CD4-positive, alpha-beta T cell (primary cell): Measurements from ENCODE around the gene YTHDF1. TPM values are rescaled to one million over a fixed set of nuclear protein-coding genes. Genes with fewer than 3 reads are reported as not detected.

Experiments
- ATAC-seq: fragments of 200-7000 bp; cut with Tn5 transposase; one replicate; pipeline ENCODE4 v1.10.0; 2022; ENCODE audit warnings: mild to moderate bottlenecking; ENCODE audit not compliant: poor library complexity
- CTCF ChIA-PET: fragments of 350-600 bp; sonication (Branson Sonifier 250); formaldehyde crosslinking; loops from one replicate; lab custom pipeline; 2021; ENCODE audit warnings: antibody characterized with exemption, inconsistent platforms; lab: Charles Lee
- POLR2A ChIA-PET: fragments of 350-600 bp; sonication (Branson Sonifier 250); formaldehyde crosslinking; loops from one replicate; lab custom pipeline; 2021; ENCODE audit warnings: antibody characterized with exemption, inconsistent platforms; lab: Charles Lee
- DNase-seq, 14 experiments: peaks; one replicate each; pipeline ENCODE4 v3.0.0-alpha.2; 2013 to 2020; ENCODE audit warnings: mixed read lengths in 2 of 14
- H3K27ac ChIP-seq, 2 donors: one replicate each; pipeline versions ENCODE4 v1.5.1 to v1.7.0; 2013; ENCODE audit warnings: low read length in 2 of 2, low read depth in 1 of 2, mild to moderate bottlenecking in 1 of 2
- H3K27me3 ChIP-seq, 2 experiments: 1 replicate in 1 of 2; 2 replicates in 1 of 2; pipeline versions ENCODE4 v1.6.1 to v1.7.0; 2013; ENCODE audit warnings: low read length in 2 of 2, control low read depth in 1 of 2, mild to moderate bottlenecking in 1 of 2, moderate library complexity in 1 of 2; ENCODE audit not compliant: insufficient read depth in 2 of 2, control insufficient read depth in 1 of 2
- H3K36me3 ChIP-seq: one replicate; pipeline ENCODE4 v1.6.1; 2013; ENCODE audit warnings: low read length, control low read depth; ENCODE audit not compliant: insufficient read depth
- H3K4me1 ChIP-seq: one replicate; pipeline ENCODE4 v1.6.1; 2013; ENCODE audit warnings: low read length, control low read depth; ENCODE audit not compliant: insufficient read depth
- H3K4me3 ChIP-seq: one replicate; pipeline ENCODE4 v1.5.1; 2013; ENCODE audit warnings: mild to moderate bottlenecking, low read length, moderate library complexity
- H3K9me3 ChIP-seq, 2 experiments: 1 replicate in 1 of 2; 2 replicates in 1 of 2; pipeline versions ENCODE4 v1.6.1 to v1.7.0; 2013; ENCODE audit warnings: low read length in 2 of 2, mild to moderate bottlenecking in 2 of 2, control low read depth in 1 of 2, moderate library complexity in 1 of 2; ENCODE audit not compliant: control insufficient read depth in 1 of 2, insufficient read depth in 1 of 2
- H3K27ac Mint-ChIP-seq: one replicate; pipeline ENCODE4 v1.8.0; 2020; ENCODE audit warnings: mixed read lengths
- H3K27me3 Mint-ChIP-seq: one replicate; pipeline ENCODE4 v1.8.0; 2021; ENCODE audit warnings: mixed read lengths
- H3K36me3 Mint-ChIP-seq: one replicate; pipeline ENCODE4 v1.8.0; 2021; ENCODE audit warnings: low read depth, mixed read lengths
- H3K4me1 Mint-ChIP-seq: one replicate; pipeline ENCODE4 v1.8.0; 2021; ENCODE audit warnings: low read depth, mixed read lengths
- H3K4me3 Mint-ChIP-seq: one replicate; pipeline ENCODE4 v1.8.0; 2020; ENCODE audit warnings: mild to moderate bottlenecking, mixed read lengths
- H3K9me3 Mint-ChIP-seq: one replicate; pipeline ENCODE4 v1.8.0; 2020; ENCODE audit warnings: mixed read lengths
- CTCF ChIP-seq: fragments of 200-600 bp; IDR thresholded peaks from one replicate; pipeline ENCODE4 v1.8.0; 2022; ENCODE audit warnings: antibody characterized with exemption, mild to moderate bottlenecking
- intact Hi-C, 2 experiments: fragments of 100-400 bp; cut with DNase I in 1 of 2; cut with micrococcal nuclease in 1 of 2; formaldehyde crosslinking; loops; one replicate each; pipeline versions ENCODE4 v1.15.1 to v1.9.0; 2023 to 2025; cut with DNase I, micrococcal nuclease
- total RNA-seq, 174 experiments: library from RNA in 2 of 174; stranded (reverse) in 2 of 174; gene quantifications; one replicate each; pipeline ENCODE4 v1.2.3 and lab custom pipeline; 2021 to 2026

The YTHDF1 gene
- total RNA-seq, 2 experiments from 2014 or later, result 43.7 to 44.1 TPM

GRCh38 chr20:63196768-63197470, 19.0 kb downstream of the YTHDF1 start:
- Histone ChIP-seq H3K36me3 (peaks cover 55% of the 10 kb centered on the region), H3K4me1 (peaks cover 21% of the 10 kb centered on the region), H3K9me3 (no peaks in the 10 kb centered on the region), H3K27ac (no peak overlapping the region), H3K27me3 (no peaks in the 10 kb centered on the region), H3K4me3 (no peak overlapping the region)
- H3K27me3 Mint-ChIP-seq, result no peaks in the 10 kb centered on the region
- DNase-seq (no peak), ATAC-seq (no peak)
- peak overlapping the region; percentile 39 for H3K27ac Mint-ChIP-seq
- intact Hi-C loops, result no loop called here
- H3K4me3 Mint-ChIP-seq, result no peak overlapping the region
- H3K4me1 Mint-ChIP-seq, result peaks cover 37% of the 10 kb centered on the region
- H3K9me3 Mint-ChIP-seq, result no peaks in the 10 kb centered on the region
- no peak for TF ChIP-seq CTCF
- peaks cover 68% of the 10 kb centered on the region for H3K36me3 Mint-ChIP-seq
- ChIA-PET POLR2A (interaction anchor here (0.6 kb wide), 1 partner anchor 19 kb away, joined by 3 read pairs; no protein-coding TSS in a partner anchor), CTCF (no interaction called here)

- intact Hi-C loops, result no loop called here
- H3K9me3 ChIP-seq, result no peaks in the 10 kb centered on the region
- H3K36me3 Mint-ChIP-seq, result peaks cover 51% of the 10 kb centered on the region
- peaks cover 27% of the 10 kb centered on the region for H3K4me1 Mint-ChIP-seq
- TF ChIP-seq CTCF, result no peak
- H3K9me3 Mint-ChIP-seq, result no peaks in the 10 kb centered on the region
- H3K27me3 Mint-ChIP-seq, result no peaks in the 10 kb centered on the region
- no peak overlapping the region for H3K4me3 ChIP-seq
- peaks cover 8% of the 10 kb centered on the region for H3K4me1 ChIP-seq
- POLR2A ChIA-PET, result no interaction called here
- DNase-seq (no peak), ATAC-seq (no peak)
- H3K36me3 ChIP-seq, result peaks cover 39% of the 10 kb centered on the region
- CTCF ChIA-PET, result no interaction called here
- H3K27ac ChIP-seq, result no peak overlapping the region
- no peak overlapping the region for H3K27ac Mint-ChIP-seq
- no peaks in the 10 kb centered on the region for H3K27me3 ChIP-seq
- H3K4me3 Mint-ChIP-seq, result no peak overlapping the region
These were observed 21.1 kb downstream of the YTHDF1 start for GRCh38 chr20:63194797-63195173.

GRCh38 chr20:63194007-63194796, 21.7 kb downstream of the YTHDF1 start:
- ATAC-seq (no peak), DNase-seq (no peak)
- CTCF ChIA-PET, result no interaction called here
- Histone ChIP-seq H3K36me3 (peaks cover 33% of the 10 kb centered on the region), H3K27ac (no peak overlapping the region), H3K4me3 (no peak overlapping the region), H3K27me3 (no peaks in the 10 kb centered on the region), H3K9me3 (no peaks in the 10 kb centered on the region), H3K4me1 (peaks cover 5% of the 10 kb centered on the region)
- Mint-ChIP-seq H3K4me3 (no peak overlapping the region), H3K27ac (no peak overlapping the region), H3K9me3 (no peaks in the 10 kb centered on the region), H3K4me1 (peaks cover 23% of the 10 kb centered on the region), H3K36me3 (peaks cover 47% of the 10 kb centered on the region), H3K27me3 (no peaks in the 10 kb centered on the region)
- POLR2A ChIA-PET, result no interaction called here
- TF ChIP-seq CTCF, result no peak
- intact Hi-C loops, result no loop called here
